Lower lobe of right lung (tissue), 2 donors: ENCODE data around the gene TMEM259. TPM values are rescaled to one million over a fixed set of nuclear protein-coding genes. Genes with fewer than 3 reads are reported as not detected.
"Not testable (repeated sequence)": the region's sequence is repeated elsewhere in the genome, so short reads cannot be mapped to it uniquely, and the experiment has no call there.

Source experiments
- ATAC-seq, 2 donors: fragments of 200-7000 bp; cut with Tn5 transposase; one replicate each; pipeline ENCODE4 v1.9.1; 2020 to 2022; ENCODE audit warnings: mild to moderate bottlenecking in 2 of 2, moderate library complexity in 2 of 2
- DNase-seq: peaks from one replicate; pipeline ENCODE4 v3.0.0-alpha.2; 2020
- H3K27ac ChIP-seq: fragments of 200-600 bp; one replicate; pipeline ENCODE4 v1.8.0; 2022
- H3K27me3 ChIP-seq: fragments of 200-600 bp; one replicate; pipeline ENCODE4 v1.8.0; 2022; ENCODE audit warnings: low read depth
- H3K36me3 ChIP-seq: fragments of 200-600 bp; one replicate; pipeline ENCODE4 v1.8.0; 2022; ENCODE audit warnings: mild to moderate bottlenecking
- H3K4me1 ChIP-seq: fragments of 200-600 bp; one replicate; pipeline ENCODE4 v1.8.0; 2022
- H3K4me3 ChIP-seq: fragments of 200-600 bp; one replicate; pipeline ENCODE4 v1.8.0; 2022; ENCODE audit warnings: mild to moderate bottlenecking
- H3K9me3 ChIP-seq: fragments of 200-600 bp; one replicate; pipeline ENCODE4 v1.8.0; 2022
- intact Hi-C: fragments of 100-400 bp; cut with DNase I; formaldehyde crosslinking; loops from one replicate; pipeline ENCODE4 v1.11.0; 2022
- total RNA-seq: library from RNA; stranded (reverse); fragmentation: NEBNext Ultra II Directional; extraction: Animal tissue kit (Norgen Biotek cat#: 25700); gene quantifications from one replicate; pipeline ENCODE4 v1.2.1, GENCODE V29; 2021
- TF ChIP-seq, protein P1 (sequence below): fragments of 200-600 bp; IDR thresholded peaks from one replicate; pipeline ENCODE4 v1.8.0; 2022; ENCODE audit warnings: antibody characterized with exemption, mild to moderate bottlenecking
- donor health status: DM: no; HTN: yes; CAD: no; lungs with severe emphysema.

The TMEM259 gene
- total RNA-seq, 1 donor from 2014 or later = 159 TPM

DNA sequence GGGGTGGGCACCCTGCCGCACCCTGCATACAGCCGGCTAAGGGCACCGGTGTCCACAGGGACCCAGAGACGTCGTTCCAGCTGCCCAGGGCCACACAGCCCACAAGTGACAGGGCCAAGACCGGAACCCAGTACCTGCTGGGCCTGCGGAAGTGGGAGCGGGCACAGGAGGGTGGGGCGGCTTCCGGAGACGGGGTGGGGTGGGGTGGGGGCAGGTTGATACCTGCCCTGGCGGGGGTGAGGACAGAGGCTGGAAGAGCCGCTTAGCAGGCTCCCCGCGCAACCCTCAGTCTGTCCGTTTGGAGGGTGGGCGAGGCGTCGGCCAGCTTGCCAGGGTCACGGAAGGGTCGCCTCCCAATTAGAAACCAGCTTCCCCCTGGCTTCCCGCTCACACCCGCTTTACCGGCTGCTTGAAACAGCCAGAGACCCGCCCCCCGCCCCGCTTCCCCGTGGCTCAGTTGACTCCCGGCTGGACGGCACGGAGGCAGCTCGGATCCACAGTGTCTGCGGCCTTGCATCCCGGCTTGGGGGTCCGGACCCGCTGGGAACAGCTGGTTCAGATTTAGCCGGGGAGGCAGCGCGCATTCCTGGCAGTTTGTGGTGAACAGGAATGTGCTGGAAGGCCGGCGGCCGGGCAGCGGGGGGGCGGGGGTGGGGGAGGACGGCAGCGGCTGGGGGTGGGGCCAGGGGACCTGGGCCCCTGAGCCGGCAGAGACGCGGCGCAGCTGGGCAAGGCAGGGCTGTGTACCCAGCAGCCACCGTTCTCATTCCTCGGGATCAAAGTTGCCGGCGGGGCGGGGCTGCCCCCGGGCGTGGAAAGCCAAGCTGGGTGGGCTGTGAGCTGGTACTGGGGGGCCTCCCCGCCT is 7.4 kb upstream of the TMEM259 start:
- TF ChIP-seq, protein P1, sequence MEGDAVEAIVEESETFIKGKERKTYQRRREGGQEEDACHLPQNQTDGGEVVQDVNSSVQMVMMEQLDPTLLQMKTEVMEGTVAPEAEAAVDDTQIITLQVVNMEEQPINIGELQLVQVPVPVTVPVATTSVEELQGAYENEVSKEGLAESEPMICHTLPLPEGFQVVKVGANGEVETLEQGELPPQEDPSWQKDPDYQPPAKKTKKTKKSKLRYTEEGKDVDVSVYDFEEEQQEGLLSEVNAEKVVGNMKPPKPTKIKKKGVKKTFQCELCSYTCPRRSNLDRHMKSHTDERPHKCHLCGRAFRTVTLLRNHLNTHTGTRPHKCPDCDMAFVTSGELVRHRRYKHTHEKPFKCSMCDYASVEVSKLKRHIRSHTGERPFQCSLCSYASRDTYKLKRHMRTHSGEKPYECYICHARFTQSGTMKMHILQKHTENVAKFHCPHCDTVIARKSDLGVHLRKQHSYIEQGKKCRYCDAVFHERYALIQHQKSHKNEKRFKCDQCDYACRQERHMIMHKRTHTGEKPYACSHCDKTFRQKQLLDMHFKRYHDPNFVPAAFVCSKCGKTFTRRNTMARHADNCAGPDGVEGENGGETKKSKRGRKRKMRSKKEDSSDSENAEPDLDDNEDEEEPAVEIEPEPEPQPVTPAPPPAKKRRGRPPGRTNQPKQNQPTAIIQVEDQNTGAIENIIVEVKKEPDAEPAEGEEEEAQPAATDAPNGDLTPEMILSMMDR = no peak
- DNase-seq = peak; percentile 87
- peak; percentile 79 to 85 for ATAC-seq
- Histone ChIP-seq H3K27me3 (no peaks in the 10 kb centered on the region), H3K4me1 (peaks cover 46% of the 10 kb centered on the region), H3K36me3 (peaks cover 28% of the 10 kb centered on the region), H3K4me3 (peak overlapping the region; percentile 91), H3K27ac (peak overlapping the region; percentile 98), H3K9me3 (no peaks in the 10 kb centered on the region)
- intact Hi-C loops = no loop called here

DNA sequence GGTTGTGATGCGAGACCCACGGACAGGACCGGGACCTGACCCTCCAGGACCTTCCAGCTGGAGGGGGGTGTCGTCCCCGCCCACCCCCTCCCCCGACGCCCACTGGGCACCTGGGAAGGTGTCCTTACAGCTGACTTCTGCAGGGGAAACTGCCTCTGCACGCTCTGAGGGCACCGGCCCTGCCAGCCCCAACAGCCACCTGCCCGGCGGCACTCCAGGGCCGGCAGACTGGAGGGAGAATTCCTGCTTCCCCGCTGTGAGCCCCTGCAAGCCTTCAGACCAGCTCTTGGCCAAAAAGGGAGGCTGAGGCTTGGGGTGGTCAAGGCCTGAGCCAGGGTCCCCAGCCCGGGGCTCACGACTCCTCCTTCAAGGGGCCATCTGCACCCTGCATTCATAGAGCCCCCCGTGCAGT is 6.7 kb upstream of the TMEM259 start:
- peaks cover 51% of the 10 kb centered on the region for H3K4me1 ChIP-seq

DNA sequence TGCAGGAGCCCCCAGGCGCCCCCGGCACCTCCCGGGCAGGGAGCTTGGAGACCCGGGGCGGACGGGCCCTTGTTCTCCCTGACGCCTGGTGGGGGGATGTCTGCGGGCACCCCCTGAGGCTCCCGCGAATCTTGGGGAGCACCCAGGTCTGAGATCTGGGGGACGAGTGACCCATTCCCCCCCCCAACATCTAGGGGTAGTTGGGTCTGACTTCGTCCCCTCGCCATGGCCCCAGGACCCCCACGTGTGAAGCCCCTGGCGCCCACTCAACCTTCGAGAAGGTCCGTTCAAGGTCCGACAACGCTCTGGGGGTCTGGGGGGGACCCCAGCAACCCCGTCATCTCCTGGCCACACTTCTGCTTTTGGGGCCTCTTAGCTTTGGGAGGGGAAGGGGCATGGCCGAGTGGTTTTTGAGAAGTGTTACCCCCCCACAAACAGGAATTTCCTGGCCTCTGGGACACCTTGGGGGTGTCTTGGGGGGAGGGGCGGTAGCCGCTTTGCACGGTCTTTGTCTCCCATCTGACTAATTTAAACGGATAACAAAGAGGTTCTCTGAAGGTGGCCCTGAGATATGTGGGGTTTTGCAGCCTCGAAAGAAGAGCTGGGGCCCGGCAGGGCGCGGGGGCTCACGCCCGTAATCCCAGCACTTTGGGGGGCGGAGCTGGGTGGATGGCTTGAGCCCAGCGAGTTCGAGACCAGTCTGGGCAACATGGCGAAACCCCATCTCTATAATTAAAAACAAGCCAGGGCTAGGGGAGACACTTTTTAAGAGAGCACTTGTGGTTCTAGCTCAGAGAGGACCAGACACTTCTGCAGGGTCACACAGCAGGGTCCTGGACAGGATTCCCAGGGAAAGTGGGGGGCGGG is 6.1 kb upstream of the TMEM259 start:
- TF ChIP-seq, protein P1 = no peak
- peaks cover 15% of the 10 kb centered on the region for H3K36me3 ChIP-seq
- peak overlapping the region; percentile 91 for H3K4me3 ChIP-seq
- H3K27me3 ChIP-seq = no peaks in the 10 kb centered on the region
- no peak for DNase-seq
- intact Hi-C loops = no loop called here
- H3K27ac ChIP-seq = peak overlapping the region; percentile 98
- no peaks in the 10 kb centered on the region for H3K9me3 ChIP-seq
- peaks cover 57% of the 10 kb centered on the region for H3K4me1 ChIP-seq
- ATAC-seq = peak; percentile 5 to 10

More for the DNA sequence above, 6.7 kb upstream of the TMEM259 start:
- H3K36me3 ChIP-seq = peaks cover 21% of the 10 kb centered on the region
- H3K4me3 ChIP-seq = peak overlapping the region; percentile 91
- TF ChIP-seq, protein P1 = no peak
- H3K27ac ChIP-seq = peak overlapping the region; percentile 98
- ATAC-seq (peak in 1 of 2 donors; percentile 5), DNase-seq (no peak)
- no peaks in the 10 kb centered on the region for H3K9me3 ChIP-seq
- H3K27me3 ChIP-seq = no peaks in the 10 kb centered on the region
- intact Hi-C loops = no loop called here

DNA sequence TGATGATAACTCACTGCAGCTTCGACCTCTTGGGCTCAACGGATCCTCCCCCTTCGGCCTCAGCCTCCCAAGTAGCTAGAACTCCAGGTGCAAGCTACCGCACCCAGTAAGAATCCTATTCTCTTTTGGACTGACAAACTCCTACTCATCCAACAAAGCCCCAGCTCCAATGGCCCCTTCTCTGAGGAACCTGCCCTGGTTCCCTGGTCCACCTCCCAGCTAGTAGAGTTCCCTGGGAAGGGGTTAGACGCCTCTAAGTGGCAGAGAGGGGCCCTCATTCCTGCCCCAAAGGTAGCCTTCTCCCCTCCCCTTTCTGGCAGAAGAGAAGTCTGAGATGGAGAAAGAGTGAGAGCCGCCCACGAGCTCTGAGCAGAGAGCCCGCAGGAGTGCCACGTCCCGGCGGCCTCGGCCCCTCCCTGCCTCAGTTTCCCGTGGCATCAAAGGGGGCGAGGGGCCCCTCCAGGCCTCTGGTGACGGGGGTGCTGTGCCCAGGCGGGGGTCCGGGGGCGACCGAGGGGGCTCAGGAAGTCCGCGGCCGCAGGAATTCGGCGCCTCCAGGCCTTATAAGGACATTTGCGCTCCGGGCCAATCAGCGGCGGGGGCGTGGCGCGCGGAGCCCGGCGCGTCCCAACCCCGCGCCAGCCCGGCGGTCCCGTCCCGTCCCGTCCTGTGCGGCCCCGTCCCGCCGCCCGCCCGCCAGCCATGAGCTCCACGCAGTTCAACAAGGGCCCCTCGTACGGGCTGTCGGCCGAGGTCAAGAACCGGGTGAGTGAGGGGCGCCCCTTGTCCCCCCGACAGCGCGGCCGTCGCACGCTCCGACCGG is 5.2 kb upstream of the TMEM259 start, which contains the start of gene CNN2:
CNN2 (plus strand) TSS at position 649 of the 823 bp plus-strand sequence; CDS start at position 703, 54 bp downstream.
- peak within 1 kb of the TSS; percentile 98 for H3K27ac ChIP-seq
- H3K9me3 ChIP-seq = no peaks in the 10 kb centered on the region
- TF ChIP-seq, protein P1 = no peak
- intact Hi-C loops = no loop called here
- H3K4me1 ChIP-seq = peaks cover 62% of the 10 kb centered on the region
- DNase-seq (peak; percentile 91), ATAC-seq (peak; percentile 81 to 82)
- peaks cover 7% of the 10 kb centered on the region for H3K36me3 ChIP-seq
- peak within 1 kb of the TSS; percentile 91 for H3K4me3 ChIP-seq
- H3K27me3 ChIP-seq = no peaks in the 10 kb centered on the region

DNA sequence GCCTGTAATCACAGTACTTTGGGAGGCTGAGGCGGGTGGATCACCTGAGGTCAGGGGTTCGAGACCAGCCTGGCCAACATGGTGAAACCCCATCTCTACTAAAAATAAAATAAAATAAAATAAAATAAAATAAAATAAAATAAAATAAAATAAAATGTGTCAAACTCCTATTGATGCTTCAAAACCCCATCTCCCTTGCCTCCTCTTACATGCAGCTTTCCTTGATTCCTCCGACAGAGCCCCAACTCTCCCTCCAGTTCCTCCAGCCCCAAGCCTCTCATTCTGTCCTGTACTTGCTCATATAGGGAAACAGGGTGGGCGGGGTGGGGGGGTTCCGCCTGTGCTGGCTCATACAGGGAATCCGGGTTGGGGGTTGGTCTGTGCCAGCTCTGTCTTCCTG is 4.2 kb upstream of the TMEM259 start:
- H3K36me3 ChIP-seq, H3K9me3 ChIP-seq, H3K27me3 ChIP-seq, DNase-seq, intact Hi-C loops, ATAC-seq, H3K4me3 ChIP-seq: not testable (repeated sequence)
- peak overlapping the region; percentile 98 for H3K27ac ChIP-seq
- H3K4me1 ChIP-seq = peaks cover 52% of the 10 kb centered on the region

DNA sequence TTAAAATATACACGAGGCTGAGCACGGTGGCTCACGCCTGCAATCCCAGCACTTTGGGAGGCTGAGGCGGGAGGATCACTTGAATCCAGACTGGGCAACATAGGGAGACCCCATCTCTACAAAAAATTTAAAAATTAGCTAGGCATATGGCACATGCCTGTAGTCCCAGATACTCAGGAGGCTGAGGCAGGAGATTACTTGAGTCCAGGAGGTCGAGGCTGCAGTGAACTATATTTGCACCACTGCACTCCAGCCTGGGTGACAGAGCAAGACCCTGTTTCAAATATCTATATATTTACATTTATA is 2.9 kb upstream of the TMEM259 start:
- peaks cover 55% of the 10 kb centered on the region for H3K4me1 ChIP-seq
- ATAC-seq, DNase-seq, H3K36me3 ChIP-seq, H3K27me3 ChIP-seq, H3K27ac ChIP-seq, intact Hi-C loops, H3K9me3 ChIP-seq, H3K4me3 ChIP-seq: not testable (repeated sequence)
